ENCODE data around the gene SLC12A2.

SLC12A2 gene

GRCh38 chr5:128083033-128083810 is at the start of gene SLC12A2:
SLC12A2 (plus strand) TSS chr5:128083766; CDS start chr5:128083955, 189 bp downstream.
- Mint-ChIP-seq H3K9me3 (no peaks in the 10 kb centered on the region), H3K27me3 (no peaks in the 10 kb centered on the region), H3K4me1 (peaks cover 62% of the 10 kb centered on the region), H3K4me3 (peak within 1 kb of the TSS; percentile 91), H3K27ac (peak within 1 kb of the TSS; percentile 94), H3K36me3 (peaks cover 29% of the 10 kb centered on the region)
- CTCF ChIA-PET = no interaction called here
- peak; percentile 94 for DNase-seq

GRCh38 chr5:128035689-128036088 is 47.9 kb upstream of the SLC12A2 start:
- Mint-ChIP-seq H3K9me3 (peaks cover 1% of the 10 kb centered on the region), H3K27me3 (no peaks in the 10 kb centered on the region), H3K36me3 (peaks cover 10% of the 10 kb centered on the region), H3K27ac (no peak overlapping the region), H3K4me1 (no peaks in the 10 kb centered on the region), H3K4me3 (no peak overlapping the region)
- DNase-seq = no peak
- CTCF ChIA-PET = no interaction called here

- CTCF ChIA-PET = no interaction called here
- no peaks in the 10 kb centered on the region for H3K4me1 Mint-ChIP-seq
- H3K9me3 Mint-ChIP-seq = no peaks in the 10 kb centered on the region
- peaks cover 8% of the 10 kb centered on the region for H3K36me3 Mint-ChIP-seq
- no peak for DNase-seq
- H3K27ac Mint-ChIP-seq = no peak overlapping the region
- no peak overlapping the region for H3K4me3 Mint-ChIP-seq
- no peaks in the 10 kb centered on the region for H3K27me3 Mint-ChIP-seq
Measured at GRCh38 chr5:128036950-128037349, 46.6 kb upstream of the SLC12A2 start.

- Mint-ChIP-seq H3K36me3 (peaks cover 5% of the 10 kb centered on the region), H3K9me3 (no peaks in the 10 kb centered on the region), H3K4me3 (no peak overlapping the region), H3K4me1 (no peaks in the 10 kb centered on the region), H3K27ac (no peak overlapping the region), H3K27me3 (no peaks in the 10 kb centered on the region)
- CTCF ChIA-PET = interaction anchor here (1.3 kb wide), 1 partner anchor 18 kb away, joined by 3 read pairs; no protein-coding TSS in a partner anchor
- DNase-seq = no peak
Measured at GRCh38 chr5:128038643-128039042, 44.9 kb upstream of the SLC12A2 start.

- no peak overlapping the region for H3K4me3 Mint-ChIP-seq
- CTCF ChIA-PET = interaction anchor here (0.6 kb wide), 1 partner anchor 853 kb away, joined by 3 read pairs; no protein-coding TSS in a partner anchor
- no peaks in the 10 kb centered on the region for H3K27me3 Mint-ChIP-seq
Measured at GRCh38 chr5:128040927-128041326, 42.6 kb upstream of the SLC12A2 start.

GRCh38 chr5:128052780-128053179 is 30.8 kb upstream of the SLC12A2 start:
- DNase-seq = no peak
- H3K4me3 Mint-ChIP-seq = no peak overlapping the region
- H3K36me3 Mint-ChIP-seq = peaks cover 22% of the 10 kb centered on the region
- H3K27me3 Mint-ChIP-seq = no peaks in the 10 kb centered on the region
- no peaks in the 10 kb centered on the region for H3K4me1 Mint-ChIP-seq
- H3K9me3 Mint-ChIP-seq = peaks cover 4% of the 10 kb centered on the region
- H3K27ac Mint-ChIP-seq = no peak overlapping the region
- CTCF ChIA-PET = no interaction called here

More at GRCh38 chr5:128040927-128041326, 42.6 kb upstream of the SLC12A2 start:
- no peak for DNase-seq
- Mint-ChIP-seq H3K9me3 (no peaks in the 10 kb centered on the region), H3K36me3 (peaks cover 5% of the 10 kb centered on the region), H3K27ac (no peak overlapping the region), H3K4me1 (no peaks in the 10 kb centered on the region)

GRCh38 chr5:128053291-128053954 is 30.1 kb upstream of the SLC12A2 start:
- no peak overlapping the region for H3K27ac Mint-ChIP-seq
- H3K27me3 Mint-ChIP-seq = no peaks in the 10 kb centered on the region
- H3K36me3 Mint-ChIP-seq = peaks cover 19% of the 10 kb centered on the region
- no peak overlapping the region for H3K4me3 Mint-ChIP-seq
- CTCF ChIA-PET = no interaction called here
- DNase-seq = no peak
- no peaks in the 10 kb centered on the region for H3K4me1 Mint-ChIP-seq
- H3K9me3 Mint-ChIP-seq = peaks cover 4% of the 10 kb centered on the region

- no peaks in the 10 kb centered on the region for H3K27me3 Mint-ChIP-seq
- H3K9me3 Mint-ChIP-seq = no peaks in the 10 kb centered on the region
- H3K27ac Mint-ChIP-seq = no peak overlapping the region
- CTCF ChIA-PET = no interaction called here
- no peaks in the 10 kb centered on the region for H3K4me1 Mint-ChIP-seq
- H3K36me3 Mint-ChIP-seq = peaks cover 4% of the 10 kb centered on the region
- H3K4me3 Mint-ChIP-seq = no peak overlapping the region
- no peak for DNase-seq
Measured at GRCh38 chr5:128060644-128061385, 22.8 kb upstream of the SLC12A2 start.

GRCh38 chr5:128062172-128062746 is 21.3 kb upstream of the SLC12A2 start:
- H3K4me1 Mint-ChIP-seq = no peaks in the 10 kb centered on the region
- H3K9me3 Mint-ChIP-seq = no peaks in the 10 kb centered on the region
- peaks cover 4% of the 10 kb centered on the region for H3K36me3 Mint-ChIP-seq
- no peak overlapping the region for H3K4me3 Mint-ChIP-seq
- no peaks in the 10 kb centered on the region for H3K27me3 Mint-ChIP-seq
- H3K27ac Mint-ChIP-seq = no peak overlapping the region
- CTCF ChIA-PET = no interaction called here
- no peak for DNase-seq

- CTCF ChIA-PET = no interaction called here
- Mint-ChIP-seq H3K4me3 (no peak overlapping the region), H3K36me3 (peaks cover 22% of the 10 kb centered on the region), H3K27me3 (no peaks in the 10 kb centered on the region), H3K4me1 (peaks cover 5% of the 10 kb centered on the region), H3K9me3 (no peaks in the 10 kb centered on the region), H3K27ac (peak overlapping the region; percentile 43)
- DNase-seq = no peak
Measured at GRCh38 chr5:128074171-128074570, 9.4 kb upstream of the SLC12A2 start.

- no peak overlapping the region for H3K27ac Mint-ChIP-seq
- no peaks in the 10 kb centered on the region for H3K27me3 Mint-ChIP-seq
- H3K9me3 Mint-ChIP-seq = no peaks in the 10 kb centered on the region
- peaks cover 22% of the 10 kb centered on the region for H3K36me3 Mint-ChIP-seq
- no peak overlapping the region for H3K4me3 Mint-ChIP-seq
- CTCF ChIA-PET = no interaction called here
- no peak for DNase-seq
- H3K4me1 Mint-ChIP-seq = peaks cover 8% of the 10 kb centered on the region
Measured at GRCh38 chr5:128074953-128075352, 8.6 kb upstream of the SLC12A2 start.

GRCh38 chr5:128077526-128077925 is 6.0 kb upstream of the SLC12A2 start:
- Mint-ChIP-seq H3K4me3 (no peak overlapping the region), H3K9me3 (no peaks in the 10 kb centered on the region)
- CTCF ChIA-PET = interaction anchor here (0.6 kb wide), 1 partner anchor 466 kb away, joined by 5 read pairs; no protein-coding TSS in a partner anchor

GRCh38 chr5:128081111-128081851 is 2.3 kb upstream of the SLC12A2 start:
- Mint-ChIP-seq H3K27ac (peak overlapping the region; percentile 94), H3K4me3 (peak overlapping the region; percentile 82), H3K4me1 (peaks cover 47% of the 10 kb centered on the region), H3K9me3 (no peaks in the 10 kb centered on the region), H3K36me3 (peaks cover 18% of the 10 kb centered on the region), H3K27me3 (no peaks in the 10 kb centered on the region)
- CTCF ChIA-PET = no interaction called here
- no peak for DNase-seq

More at GRCh38 chr5:128077526-128077925, 6.0 kb upstream of the SLC12A2 start:
- Mint-ChIP-seq H3K36me3 (peaks cover 33% of the 10 kb centered on the region), H3K27ac (no peak overlapping the region), H3K27me3 (no peaks in the 10 kb centered on the region), H3K4me1 (peaks cover 32% of the 10 kb centered on the region)
- no peak for DNase-seq

Measured in activated naive CD4-positive, alpha-beta T cell treated with anti-CD3 and anti-CD28 coated beads, Interleukin-2, amount 10 ng/mL, durations not matched to agents 7 days and 5 days (primary cell).